B cell (primary cell): ENCODE results near the gene PIP. TPM values are rescaled to one million over a fixed set of nuclear protein-coding genes. Genes with fewer than 3 reads are reported as not detected.
"Not testable (repeated sequence)": the region's sequence is repeated elsewhere in the genome, so short reads cannot be mapped to it uniquely, and the experiment has no call there.

Experiments
- ATAC-seq: fragments of 200-7000 bp; cut with Tn5 transposase; one replicate; pipeline ENCODE4 v1.10.0; 2021; ENCODE audit warnings: low read depth, mild to moderate bottlenecking, moderate number of reproducible peaks, moderate library complexity
- CTCF ChIA-PET: fragments of 350-600 bp; sonication (Branson Sonifier 250); formaldehyde crosslinking; loops from one replicate; lab custom pipeline; 2021; ENCODE audit warnings: antibody characterized with exemption, inconsistent platforms; lab: Charles Lee
- POLR2A ChIA-PET: fragments of 350-600 bp; sonication (Branson Sonifier 250); formaldehyde crosslinking; loops from one replicate; lab custom pipeline; 2021; ENCODE audit warnings: antibody characterized with exemption; lab: Charles Lee
- DNase-seq: peaks from one replicate; pipeline ENCODE4 v3.0.0; 2013
- H2AFZ ChIP-seq: 2 replicates; pipeline ENCODE4 v1.6.1; 2012; ENCODE audit warnings: mild to moderate bottlenecking, low read depth, low read length; ENCODE audit not compliant: insufficient read depth, poor library complexity, severe bottlenecking
- H3K27ac ChIP-seq, 2 donors: 1 replicate in 1 of 2; 2 replicates in 1 of 2; pipeline ENCODE4 v1.5.1; 2012 to 2013; ENCODE audit warnings: low read length in 2 of 2, mild to moderate bottlenecking in 2 of 2, moderate library complexity in 1 of 2
- H3K27me3 ChIP-seq, 4 experiments: fragments of 200-600 bp in 1 of 4; sonication (generic) in 1 of 4; replicated peaks in 1 of 4; 1 replicate in 2 of 4; 2 replicates in 2 of 4; pipeline versions ENCODE4 v1.6.1 to v1.7.0; 2013 to 2016; ENCODE audit warnings: low read length in 3 of 4, mild to moderate bottlenecking in 2 of 4, mixed read lengths in 1 of 4, moderate library complexity in 1 of 4; ENCODE audit not compliant: insufficient read depth in 4 of 4, control insufficient read depth in 3 of 4; ENCODE audit errors: control extremely low read depth in 1 of 4
- H3K36me3 ChIP-seq, 2 experiments: replicated peaks in 1 of 2; 1 replicate in 1 of 2; 2 replicates in 1 of 2; pipeline versions ENCODE4 v1.6.1 to v1.7.1; 2013; ENCODE audit warnings: low read length in 1 of 2; ENCODE audit not compliant: insufficient read depth in 2 of 2, control insufficient read depth in 1 of 2; ENCODE audit errors: control extremely low read depth in 1 of 2, extremely low read depth in 1 of 2
- H3K4me1 ChIP-seq, 2 donors: fragments of 200-600 bp in 1 of 2; sonication (generic) in 1 of 2; 1 replicate in 1 of 2; 2 replicates in 1 of 2; pipeline versions ENCODE4 v1.5.1 to v1.6.1; 2013 to 2017; ENCODE audit warnings: low read length in 2 of 2; ENCODE audit not compliant: control insufficient read depth in 2 of 2, insufficient read depth in 2 of 2
- H3K4me2 ChIP-seq: replicated peaks from 2 replicates; pipeline ENCODE3; 2012; ENCODE audit warnings: mild to moderate bottlenecking, low read depth, low read length; ENCODE audit not compliant: poor library complexity, severe bottlenecking
- H3K4me3 ChIP-seq, 5 experiments: fragments of 200-600 bp in 1 of 5; sonication (generic) in 1 of 5; 1 replicate in 3 of 5; 2 replicates in 2 of 5; pipeline versions ENCODE4 v1.5.1 to v1.7.0; 2011 to 2016; ENCODE audit warnings: low read length in 4 of 5, mild to moderate bottlenecking in 4 of 5, low read depth in 2 of 5, control low read depth in 1 of 5, moderate library complexity in 1 of 5; ENCODE audit not compliant: insufficient read depth in 1 of 5; ENCODE audit errors: control extremely low read depth in 1 of 5, extremely low read depth in 1 of 5
- H3K79me2 ChIP-seq: fragments of 200-600 bp; sonication (generic); one replicate; pipeline ENCODE4 v1.6.0; 2016; ENCODE audit warnings: low read length; ENCODE audit not compliant: control insufficient read depth, insufficient read depth
- H3K9ac ChIP-seq: fragments of 200-600 bp; sonication (generic); 2 replicates; pipeline ENCODE4 v1.6.1; 2017; ENCODE audit warnings: mild to moderate bottlenecking, low read length, moderate library complexity
- H3K9me3 ChIP-seq, 3 donors: one replicate each; pipeline versions ENCODE4 v1.6.1 to v1.7.1; 2013; ENCODE audit warnings: low read length in 2 of 3; ENCODE audit not compliant: control insufficient read depth in 2 of 3, insufficient read depth in 1 of 3; ENCODE audit errors: control extremely low read depth in 1 of 3
- H4K20me1 ChIP-seq: 2 replicates; pipeline ENCODE4 v1.6.0; 2012; ENCODE audit warnings: mild to moderate bottlenecking, low read length; ENCODE audit not compliant: insufficient read depth, control insufficient read depth, poor library complexity, severe bottlenecking
- H3K27ac Mint-ChIP-seq: one replicate; pipeline ENCODE4 v1.8.0; 2021; ENCODE audit warnings: mixed read lengths
- H3K27me3 Mint-ChIP-seq: one replicate; pipeline ENCODE4 v1.8.0; 2021; ENCODE audit warnings: mixed read lengths
- H3K4me1 Mint-ChIP-seq: one replicate; pipeline ENCODE4 v1.8.0; 2021; ENCODE audit warnings: mixed read lengths
- H3K4me3 Mint-ChIP-seq: one replicate; pipeline ENCODE4 v1.8.0; 2021; ENCODE audit warnings: mixed read lengths
- H3K9me3 Mint-ChIP-seq: one replicate; pipeline ENCODE4 v1.8.0; 2022; ENCODE audit warnings: mixed read lengths; ENCODE audit not compliant: insufficient read depth
- EZH2 ChIP-seq: IDR thresholded peaks from 2 replicates; pipeline ENCODE4 v1.6.1; 2012; ENCODE audit warnings: borderline replicate concordance, low read depth, mild to moderate bottlenecking, moderate library complexity, low read length; ENCODE audit not compliant: insufficient read depth, poor library complexity, severe bottlenecking
- WGBS: methylation state at CpG from one replicate; pipeline ENCODE4 v1.1.5; 2013; ENCODE audit warnings: missing lambda C conversion rate; ENCODE audit not compliant: insufficient coverage; 5-methylcytosine and 5-hydroxymethylcytosine counted together
- intact Hi-C: fragments of 100-400 bp; cut with micrococcal nuclease; formaldehyde crosslinking; loops from one replicate; pipeline ENCODE4 v1.10.0; 2022
- polyA plus RNA-seq: library from polyadenylated mRNA; depleted of rRNA; stranded (reverse); fragments of >200 nt; gene quantifications from 2 replicates; pipeline ENCODE4 v1.2.3, GENCODE V29; 2012
- total RNA-seq, 2 donors: library from RNA; stranded (reverse); fragments of 120-200 nt in 1 of 2; gene quantifications; 1 replicate in 1 of 2; 2 replicates in 1 of 2; pipeline versions ENCODE4 v1.2.3 to v1.2.4, GENCODE V29; 2013 to 2022
- TF ChIP-seq, protein P1 (sequence below): fragments of 200-600 bp; IDR thresholded peaks from one replicate; pipeline ENCODE4 v1.8.0; 2022; ENCODE audit warnings: antibody characterized with exemption, mild to moderate bottlenecking

PIP gene
- total and polyA plus RNA-seq, 2 donors (not counting 1 experiment from before 2014, with no cell fraction given), result not detected

DNA sequence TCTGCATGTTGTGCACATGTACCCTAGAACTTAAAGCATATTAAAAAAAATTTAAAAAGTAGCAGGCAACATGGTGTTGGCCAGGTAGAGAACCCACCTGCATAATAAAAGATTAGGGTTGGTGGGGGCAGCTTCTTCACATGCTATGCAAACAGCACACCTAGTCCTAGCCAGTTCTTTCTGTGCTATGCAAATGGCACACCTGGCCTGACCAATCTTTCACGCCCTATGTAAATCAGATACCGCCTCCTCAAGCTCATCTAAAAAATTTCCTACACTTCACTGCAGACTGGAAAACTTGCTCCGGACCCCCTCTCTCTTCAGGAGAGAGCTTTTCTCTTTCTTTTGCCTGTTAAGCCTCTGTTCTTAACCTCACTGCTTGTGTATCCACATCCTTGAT, 14.5 kb upstream of the PIP start:
- H3K27ac Mint-ChIP-seq, result no peak overlapping the region
- H3K4me3 Mint-ChIP-seq, result no peak overlapping the region
- ATAC-seq (no peak), DNase-seq (no peak)
- intact Hi-C loops, result no loop called here
- Histone ChIP-seq H3K27ac (no peak overlapping the region), H3K9ac (no peak overlapping the region), H3K27me3 (no peaks in the 10 kb centered on the region), H3K9me3 (peaks cover 0 to 14% (median 11%) of the 10 kb centered on the region in 3 donors), H3K4me3 (no peak overlapping the region), H3K36me3 (no peaks in the 10 kb centered on the region), H3K4me2 (no peak overlapping the region), H3K79me2 (no peaks in the 10 kb centered on the region), H4K20me1 (no peaks in the 10 kb centered on the region), H3K4me1 (peaks cover 17 to 19% of the 10 kb centered on the region in 2 donors), H2AFZ (no peak overlapping the region)
- ChIA-PET CTCF (no interaction called here), POLR2A (no interaction called here)
- 70% methylated on average over 3 of the region's 3 CpGs for WGBS
- peaks cover 28% of the 10 kb centered on the region for H3K4me1 Mint-ChIP-seq
- peaks cover 20% of the 10 kb centered on the region for H3K9me3 Mint-ChIP-seq
- TF ChIP-seq, protein P1, sequence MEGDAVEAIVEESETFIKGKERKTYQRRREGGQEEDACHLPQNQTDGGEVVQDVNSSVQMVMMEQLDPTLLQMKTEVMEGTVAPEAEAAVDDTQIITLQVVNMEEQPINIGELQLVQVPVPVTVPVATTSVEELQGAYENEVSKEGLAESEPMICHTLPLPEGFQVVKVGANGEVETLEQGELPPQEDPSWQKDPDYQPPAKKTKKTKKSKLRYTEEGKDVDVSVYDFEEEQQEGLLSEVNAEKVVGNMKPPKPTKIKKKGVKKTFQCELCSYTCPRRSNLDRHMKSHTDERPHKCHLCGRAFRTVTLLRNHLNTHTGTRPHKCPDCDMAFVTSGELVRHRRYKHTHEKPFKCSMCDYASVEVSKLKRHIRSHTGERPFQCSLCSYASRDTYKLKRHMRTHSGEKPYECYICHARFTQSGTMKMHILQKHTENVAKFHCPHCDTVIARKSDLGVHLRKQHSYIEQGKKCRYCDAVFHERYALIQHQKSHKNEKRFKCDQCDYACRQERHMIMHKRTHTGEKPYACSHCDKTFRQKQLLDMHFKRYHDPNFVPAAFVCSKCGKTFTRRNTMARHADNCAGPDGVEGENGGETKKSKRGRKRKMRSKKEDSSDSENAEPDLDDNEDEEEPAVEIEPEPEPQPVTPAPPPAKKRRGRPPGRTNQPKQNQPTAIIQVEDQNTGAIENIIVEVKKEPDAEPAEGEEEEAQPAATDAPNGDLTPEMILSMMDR, result no peak
- TF ChIP-seq EZH2, result no peak
- peaks cover 3% of the 10 kb centered on the region for H3K27me3 Mint-ChIP-seq

DNA sequence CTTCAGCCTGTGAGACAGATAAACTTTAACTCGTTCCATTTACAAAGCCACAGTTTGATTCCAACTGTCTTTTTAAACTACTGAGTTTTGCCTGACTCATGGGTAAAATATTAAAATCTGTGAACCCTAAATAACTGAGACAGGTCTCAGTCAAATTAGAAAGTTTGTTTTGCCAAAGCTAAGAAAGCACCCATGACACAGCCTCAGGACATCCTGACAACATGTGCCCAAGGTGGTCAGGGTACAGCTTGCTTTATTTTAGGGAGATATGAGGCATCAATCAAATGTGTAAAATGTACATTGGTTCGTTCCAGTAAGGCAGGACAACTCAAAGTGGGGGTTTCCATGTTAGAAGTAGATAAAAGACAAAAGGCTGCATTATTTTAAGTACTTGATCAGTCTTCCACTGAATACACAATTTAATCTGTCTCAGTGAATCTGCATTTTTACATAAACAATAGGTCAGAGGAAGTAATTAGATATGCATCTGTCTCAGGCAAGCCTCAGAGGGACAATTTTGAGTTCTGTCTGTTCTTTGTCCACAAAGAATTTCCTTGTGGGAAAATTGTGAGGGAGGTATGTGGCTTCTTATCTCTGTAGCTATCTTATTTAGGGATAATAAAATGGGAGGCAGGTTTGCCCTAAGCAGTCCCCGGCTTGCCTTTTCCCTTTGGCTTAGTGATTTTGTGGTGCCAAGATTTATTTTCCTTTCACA, 11.0 kb upstream of the PIP start:
- H3K9me3 ChIP-seq, result peaks cover 0 to 28% (median 27%) of the 10 kb centered on the region in 3 donors
- no peak for DNase-seq
- WGBS, result no CpG with 5 or more reads among the region's 3 CpGs
- TF ChIP-seq, protein P1, result no peak
- no peak for TF ChIP-seq EZH2
- H3K9ac ChIP-seq, result peak overlapping the region; percentile 8
- no peaks in the 10 kb centered on the region for H3K36me3 ChIP-seq
- peak overlapping the region; percentile 39 for H3K4me2 ChIP-seq
- H3K4me3 ChIP-seq, result no peak overlapping the region
- H3K79me2 ChIP-seq, result no peaks in the 10 kb centered on the region
- no peaks in the 10 kb centered on the region for H3K27me3 ChIP-seq
- H3K27ac ChIP-seq, result no peak overlapping the region
- Mint-ChIP-seq H3K27me3 (no peaks in the 10 kb centered on the region), H3K9me3 (peaks cover 13% of the 10 kb centered on the region), H3K4me1 (peaks cover 34% of the 10 kb centered on the region), H3K27ac (peak overlapping the region; percentile 67), H3K4me3 (peak overlapping the region; percentile 18)
- POLR2A ChIA-PET, result no interaction called here
- intact Hi-C loops, result loop anchor here (5.0 kb wide), 1 partner anchor 34 kb away; no protein-coding TSS in a partner anchor
- no peak overlapping the region for H2AFZ ChIP-seq
- ATAC-seq, result no peak
- H4K20me1 ChIP-seq, result no peaks in the 10 kb centered on the region
- CTCF ChIA-PET, result no interaction called here
- H3K4me1 ChIP-seq, result peaks cover 19 to 22% of the 10 kb centered on the region in 2 donors

DNA sequence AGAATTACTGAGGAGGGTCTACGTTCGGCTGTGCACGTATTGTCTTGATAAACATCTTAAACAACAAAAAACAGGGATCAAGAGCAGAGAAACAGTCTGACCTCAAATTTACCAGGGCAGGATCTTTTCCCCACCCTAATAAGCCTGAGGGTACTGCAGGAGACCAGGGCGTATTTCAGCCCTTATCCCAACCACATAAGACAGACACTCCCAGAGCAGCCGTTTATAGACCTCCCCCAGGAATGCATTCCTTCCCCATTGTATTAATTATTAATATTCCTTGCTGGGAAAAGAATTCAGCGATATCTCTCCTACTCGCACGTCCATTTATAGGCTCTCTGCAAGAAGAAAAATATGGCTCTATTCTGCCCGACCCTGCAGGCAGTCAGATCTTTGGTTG, 8.6 kb upstream of the PIP start:
- H3K4me2 ChIP-seq, H3K27ac Mint-ChIP-seq, H3K79me2 ChIP-seq, CTCF ChIA-PET, H3K9me3 Mint-ChIP-seq, H3K4me3 Mint-ChIP-seq, H3K27me3 Mint-ChIP-seq, DNase-seq, H3K27ac ChIP-seq, H3K9ac ChIP-seq, H3K27me3 ChIP-seq, H3K36me3 ChIP-seq, H3K4me3 ChIP-seq, H2AFZ ChIP-seq, ATAC-seq, H4K20me1 ChIP-seq: not testable (repeated sequence)
- Histone ChIP-seq H3K9me3 (peaks cover 0 to 25% (median 22%) of the 10 kb centered on the region in 3 donors), H3K4me1 (peaks cover 26 to 34% of the 10 kb centered on the region in 2 donors)
- peaks cover 45% of the 10 kb centered on the region for H3K4me1 Mint-ChIP-seq
- WGBS, result 100% methylated on average over 2 of the region's 9 CpGs
- intact Hi-C loops, result loop anchor here (5.0 kb wide), 1 partner anchor 36 kb away; no protein-coding TSS in a partner anchor
- POLR2A ChIA-PET, result interaction anchor here (0.7 kb wide), 1 partner anchor 92 kb away, joined by 9 read pairs; no protein-coding TSS in a partner anchor
